ENCODE data around the gene UBTD2. TPM values are rescaled to one million over a fixed set of nuclear protein-coding genes. Genes with fewer than 3 reads are reported as not detected.

The UBTD2 gene
- total RNA-seq, 4 donors from 2014 or later = 21.6 to 38.2 (median 25.2) TPM

DNA sequence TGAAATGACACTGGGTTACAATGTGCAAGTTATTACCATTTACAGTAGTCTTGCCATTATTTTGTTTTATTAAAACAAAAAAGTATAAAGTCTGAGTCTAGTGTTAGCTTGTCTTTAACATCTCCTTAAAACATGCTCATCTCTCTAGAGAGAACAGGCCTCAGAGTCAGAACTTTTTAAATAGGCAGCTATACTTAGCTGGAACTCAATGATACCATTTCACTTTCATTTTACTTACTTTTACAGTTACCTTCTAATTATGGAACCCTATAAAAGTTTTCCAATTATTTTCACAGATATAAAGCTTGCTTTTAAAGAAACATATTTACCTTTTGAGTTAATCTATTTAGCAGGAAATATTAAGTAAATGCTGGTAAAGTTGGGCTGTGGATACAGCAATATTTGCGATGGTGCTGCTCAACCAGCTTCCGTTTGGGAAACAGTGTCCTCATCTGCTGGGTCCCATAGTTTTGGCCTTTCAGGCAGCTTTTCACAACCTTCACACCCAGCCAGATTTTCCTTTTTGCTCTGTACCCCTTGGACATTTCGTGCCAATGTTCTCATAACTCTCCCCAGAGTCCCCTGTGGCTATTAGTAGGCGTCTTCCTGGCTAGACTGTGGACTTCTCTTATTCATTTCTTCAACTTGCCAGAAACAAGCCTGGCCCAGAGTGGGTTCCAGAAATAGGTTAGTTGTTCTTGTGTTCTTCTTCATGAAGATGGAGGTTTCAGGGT is 36.3 kb upstream of the UBTD2 start:
- no peak overlapping the region for H3K27ac ChIP-seq
- no peak for DNase-seq

DNA sequence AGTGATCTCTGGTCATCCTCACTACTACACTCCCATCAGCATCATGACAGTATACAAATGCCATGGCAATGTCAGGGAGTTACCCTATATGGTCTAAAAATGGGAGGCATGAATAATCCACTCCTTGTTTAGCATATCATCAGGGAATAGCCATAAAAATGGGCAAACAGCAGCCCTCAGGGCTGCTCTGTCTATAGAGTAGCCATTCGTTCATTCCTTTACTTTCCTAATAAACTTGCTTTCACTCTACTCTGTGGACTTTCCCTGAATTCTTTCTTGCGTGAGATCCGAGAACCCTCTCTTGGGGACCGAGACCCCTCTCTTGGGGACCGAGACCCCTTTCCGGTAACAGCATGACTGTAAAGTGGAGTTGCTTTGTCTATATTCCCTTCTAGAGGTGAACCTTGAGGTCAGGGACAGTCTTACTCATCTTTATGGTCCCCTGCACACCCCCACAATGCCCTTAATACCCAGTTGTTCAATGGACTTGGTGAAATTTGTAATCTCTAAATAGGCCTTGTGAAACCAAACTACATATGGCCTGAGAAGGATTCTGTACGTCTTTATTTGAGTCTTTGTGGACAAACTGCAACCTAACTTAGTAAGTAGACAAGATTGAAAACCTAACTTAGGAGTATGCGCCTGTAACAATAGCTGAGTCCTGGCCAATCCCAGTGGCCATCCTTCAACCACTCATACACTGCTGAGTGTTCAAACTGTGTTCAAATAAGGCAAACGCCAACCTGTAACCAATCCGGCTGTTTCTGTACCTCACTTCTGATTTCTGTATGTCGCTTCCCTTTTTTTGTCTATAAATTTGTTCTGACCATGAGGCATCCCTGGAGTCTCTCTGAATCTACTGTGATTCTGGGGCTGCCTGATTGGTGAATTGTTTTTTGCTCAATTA is 32.3 kb upstream of the UBTD2 start:
- no peaks in the 10 kb centered on the region for H3K27me3 ChIP-seq
- no peak for DNase-seq
- TF ChIP-seq, protein P1, sequence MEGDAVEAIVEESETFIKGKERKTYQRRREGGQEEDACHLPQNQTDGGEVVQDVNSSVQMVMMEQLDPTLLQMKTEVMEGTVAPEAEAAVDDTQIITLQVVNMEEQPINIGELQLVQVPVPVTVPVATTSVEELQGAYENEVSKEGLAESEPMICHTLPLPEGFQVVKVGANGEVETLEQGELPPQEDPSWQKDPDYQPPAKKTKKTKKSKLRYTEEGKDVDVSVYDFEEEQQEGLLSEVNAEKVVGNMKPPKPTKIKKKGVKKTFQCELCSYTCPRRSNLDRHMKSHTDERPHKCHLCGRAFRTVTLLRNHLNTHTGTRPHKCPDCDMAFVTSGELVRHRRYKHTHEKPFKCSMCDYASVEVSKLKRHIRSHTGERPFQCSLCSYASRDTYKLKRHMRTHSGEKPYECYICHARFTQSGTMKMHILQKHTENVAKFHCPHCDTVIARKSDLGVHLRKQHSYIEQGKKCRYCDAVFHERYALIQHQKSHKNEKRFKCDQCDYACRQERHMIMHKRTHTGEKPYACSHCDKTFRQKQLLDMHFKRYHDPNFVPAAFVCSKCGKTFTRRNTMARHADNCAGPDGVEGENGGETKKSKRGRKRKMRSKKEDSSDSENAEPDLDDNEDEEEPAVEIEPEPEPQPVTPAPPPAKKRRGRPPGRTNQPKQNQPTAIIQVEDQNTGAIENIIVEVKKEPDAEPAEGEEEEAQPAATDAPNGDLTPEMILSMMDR (IDR thresholded peaks at IDR 0.05) = no peak
- no peak for TF ChIP-seq POLR2A (IDR thresholded peaks at IDR 0.05)
- no peak overlapping the region for H3K4me3 ChIP-seq
- no peaks in the 10 kb centered on the region for H3K4me1 ChIP-seq
- H3K9me3 ChIP-seq = no peaks in the 10 kb centered on the region
- no peaks in the 10 kb centered on the region for H3K36me3 ChIP-seq
- no peak overlapping the region for H3K27ac ChIP-seq

More for the DNA sequence above, 36.3 kb upstream of the UBTD2 start:
- Histone ChIP-seq H3K36me3 (no peaks in the 10 kb centered on the region), H3K4me3 (no peak overlapping the region), H3K9me3 (no peaks in the 10 kb centered on the region), H3K4me1 (no peaks in the 10 kb centered on the region), H3K27me3 (no peaks in the 10 kb centered on the region)
- no peak for TF ChIP-seq POLR2A (IDR thresholded peaks at IDR 0.05)
- TF ChIP-seq, protein P1 (IDR thresholded peaks at IDR 0.05) = no peak

DNA sequence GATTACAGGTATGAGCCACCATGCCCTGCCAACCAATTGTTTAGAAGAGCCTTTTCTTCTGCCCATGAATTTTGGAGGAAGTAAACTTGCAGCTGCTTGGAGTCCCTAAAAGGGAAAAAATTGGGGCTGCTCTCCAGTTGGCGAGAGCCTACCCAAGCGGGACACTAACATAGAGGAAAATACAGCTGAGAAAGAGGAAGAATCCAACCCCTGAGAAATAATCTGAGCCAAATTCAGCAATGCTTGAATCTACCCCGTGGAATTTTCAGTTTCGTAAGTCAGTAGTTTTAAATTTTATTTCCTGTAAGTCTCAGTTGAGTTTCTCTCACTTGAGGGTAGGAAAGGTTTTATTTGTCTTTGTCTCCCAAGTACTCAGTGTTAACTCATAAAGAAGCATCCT is 30.4 kb upstream of the UBTD2 start:
- Histone ChIP-seq H3K4me3 (no peak overlapping the region), H3K4me1 (no peaks in the 10 kb centered on the region), H3K36me3 (no peaks in the 10 kb centered on the region), H3K9me3 (no peaks in the 10 kb centered on the region), H3K27ac (no peak overlapping the region), H3K27me3 (no peaks in the 10 kb centered on the region)
- TF ChIP-seq POLR2A (IDR thresholded peaks at IDR 0.05) = no peak
- TF ChIP-seq, protein P1 (IDR thresholded peaks at IDR 0.05) = no peak
- no peak for DNase-seq

DNA sequence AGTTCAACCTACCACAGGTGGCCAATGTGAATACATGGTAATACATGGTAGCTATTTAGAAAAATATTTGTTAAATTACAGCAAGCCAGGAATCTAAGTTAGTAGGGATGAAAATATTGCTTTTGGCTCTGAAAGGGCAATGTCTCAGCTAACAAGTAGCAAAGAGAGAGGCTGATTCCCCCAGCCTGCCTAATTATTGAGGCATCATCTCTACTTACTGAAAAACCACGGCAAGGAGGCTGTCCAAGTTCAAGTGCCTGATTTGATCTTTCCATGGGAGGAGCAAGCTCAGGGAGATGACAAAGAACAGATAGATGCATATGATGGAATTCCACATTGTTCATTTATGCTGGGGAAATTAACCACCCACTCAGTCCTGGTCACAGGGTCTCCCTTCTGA is 28.7 kb upstream of the UBTD2 start:
- TF ChIP-seq, protein P1 (IDR thresholded peaks at IDR 0.05) = no peak
- no peak for TF ChIP-seq POLR2A (IDR thresholded peaks at IDR 0.05)
- Histone ChIP-seq H3K27me3 (no peaks in the 10 kb centered on the region), H3K4me3 (no peak overlapping the region), H3K4me1 (no peaks in the 10 kb centered on the region), H3K9me3 (no peaks in the 10 kb centered on the region), H3K27ac (no peak overlapping the region), H3K36me3 (no peaks in the 10 kb centered on the region)
- DNase-seq = no peak

DNA sequence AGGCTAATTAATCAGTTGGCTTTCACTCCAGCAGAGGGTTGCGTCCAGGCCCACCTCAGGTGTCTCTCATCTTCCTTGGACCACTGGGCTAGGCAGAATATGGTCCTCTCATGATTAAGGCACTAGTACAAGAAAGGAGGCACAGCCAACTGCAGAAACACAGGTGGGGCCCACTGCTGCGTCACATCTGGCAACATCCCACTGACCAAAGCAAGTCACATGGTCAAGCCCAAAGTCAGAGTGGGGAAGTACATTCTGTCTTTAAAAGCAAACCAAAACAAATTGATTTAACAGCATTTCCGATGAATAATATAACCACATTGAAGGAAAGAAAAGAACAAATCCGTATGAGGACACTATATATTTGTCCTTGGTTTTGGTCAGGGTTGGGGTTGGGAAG is 28.0 kb upstream of the UBTD2 start:
- Histone ChIP-seq H3K4me3 (no peak overlapping the region), H3K4me1 (no peaks in the 10 kb centered on the region), H3K27me3 (no peaks in the 10 kb centered on the region), H3K9me3 (no peaks in the 10 kb centered on the region), H3K27ac (no peak overlapping the region), H3K36me3 (no peaks in the 10 kb centered on the region)
- no peak for TF ChIP-seq POLR2A (IDR thresholded peaks at IDR 0.05)
- TF ChIP-seq, protein P1 (IDR thresholded peaks at IDR 0.05) = no peak
- no peak for DNase-seq
